NCI-H2196 treated with DMSO at 0.1 percent for 48 hours (cell line): ENCODE data around the gene HSD17B13.

Experiments used
- DNase-seq: peaks from one replicate; lab custom pipeline; 2025; ENCODE audit not compliant: unreplicated experiment; lab: John Stamatoyannopoulos, UW

Gene HSD17B13

DNA sequence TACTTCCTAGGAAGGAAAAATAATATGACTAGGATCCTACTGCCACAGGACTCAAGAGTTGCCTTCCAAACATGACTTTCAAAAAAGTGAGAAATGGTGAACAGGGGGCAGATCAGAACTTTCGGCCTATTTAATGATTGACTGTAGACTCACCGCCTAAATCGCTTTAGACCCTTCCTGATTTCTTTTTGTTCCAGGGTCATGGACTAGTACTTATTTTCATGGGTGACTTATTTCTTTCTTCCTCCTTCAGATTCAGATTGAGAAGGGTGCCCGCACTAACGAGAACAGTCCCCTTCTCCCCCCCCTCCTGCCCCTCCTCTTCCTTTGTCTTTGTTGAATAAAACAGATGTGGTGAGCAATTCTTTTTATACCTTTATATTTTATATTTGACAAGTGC lies 54.3 kb downstream of the HSD17B13 start:
- no peak for DNase-seq

GRCh38 chr4:87266986-87267385 lies 55.7 kb downstream of the HSD17B13 start:
- DNase-seq, result no peak

- DNase-seq, result no peak
Observed at GRCh38 chr4:87262886-87263285, 59.8 kb downstream of the HSD17B13 start.

GRCh38 chr4:87260477-87260876 lies 62.2 kb downstream of the HSD17B13 start:
- no peak for DNase-seq

DNA sequence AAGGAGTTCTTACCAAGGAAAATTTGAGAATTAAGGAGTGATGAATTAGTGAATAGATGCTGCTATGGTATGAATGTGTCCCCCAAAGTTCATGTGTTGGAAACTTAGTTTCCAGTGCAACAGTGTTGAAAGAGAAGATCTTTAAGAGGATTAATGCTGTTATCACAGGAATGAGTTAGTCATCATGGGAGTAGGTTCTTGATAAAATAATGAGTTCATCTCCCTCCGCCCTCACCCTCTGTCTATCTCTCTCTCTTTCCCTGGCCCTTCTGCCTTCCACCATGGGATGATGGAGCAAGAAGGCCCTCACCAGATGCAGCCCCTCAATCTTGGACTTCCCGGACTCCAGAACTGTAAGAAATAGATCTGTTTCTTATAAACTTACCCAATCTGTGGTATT lies 64.0 kb downstream of the HSD17B13 start:
- DNase-seq, result no peak

DNA sequence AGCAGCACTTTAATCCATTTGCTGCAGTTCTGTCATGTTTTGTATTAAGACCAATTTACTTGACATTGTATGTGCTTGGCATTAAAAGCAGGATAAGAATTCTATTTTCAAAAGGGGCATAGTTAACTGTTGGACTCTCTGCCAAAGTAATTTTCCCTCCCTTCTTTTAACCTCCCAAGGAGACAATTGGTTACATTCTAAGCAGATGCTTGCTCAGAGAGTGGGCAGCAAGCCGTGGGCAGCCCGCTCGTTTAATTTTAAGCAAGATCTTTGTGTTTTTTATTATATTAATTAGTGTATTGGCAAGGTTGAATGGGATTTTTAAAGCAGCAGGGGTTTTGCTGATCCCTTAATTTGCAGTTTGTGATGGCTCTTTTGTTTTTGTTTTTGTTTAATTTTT lies 65.2 kb downstream of the HSD17B13 start:
- no peak for DNase-seq

GRCh38 chr4:87255755-87256154 lies 66.9 kb downstream of the HSD17B13 start:
- no peak for DNase-seq
